ENCODE measurements around the gene SLN. TPM values are rescaled to one million over a fixed set of nuclear protein-coding genes. Genes with fewer than 3 reads are reported as not detected.

The SLN gene
- total RNA-seq, 2 donors from 2014 or later: not detected

- Histone ChIP-seq H3K9me3 (no peaks in the 10 kb centered on the region), H3K4me1 (no peaks in the 10 kb centered on the region), H3K9ac (ENCODE audit: low read depth in 2 of 2, low read length in 2 of 2) (no peak overlapping the region), H3K4me3 (no peak overlapping the region), H3K27ac (no peak overlapping the region), H3K36me3 (no peaks in the 10 kb centered on the region), H3K27me3 (no peaks in the 10 kb centered on the region)
- no peak for DNase-seq
- intact Hi-C loops (cut with DNase I): no loop called here
- no peak for TF ChIP-seq CTCF (IDR thresholded peaks at IDR 0.05)
Observed at GRCh38 chr11:107702723-107703122, 9.1 kb downstream of the SLN start.

GRCh38 chr11:107702109-107702660, 9.7 kb downstream of the SLN start:
- H3K27ac ChIP-seq: no peak overlapping the region
- intact Hi-C loops (cut with DNase I): no loop called here
- no peak for TF ChIP-seq CTCF (IDR thresholded peaks at IDR 0.05)
- no peak overlapping the region for H3K9ac ChIP-seq (ENCODE audit: low read depth in 2 of 2, low read length in 2 of 2)
- no peaks in the 10 kb centered on the region for H3K4me1 ChIP-seq
- no peaks in the 10 kb centered on the region for H3K9me3 ChIP-seq
- no peaks in the 10 kb centered on the region for H3K27me3 ChIP-seq
- no peak for DNase-seq
- no peaks in the 10 kb centered on the region for H3K36me3 ChIP-seq
- H3K4me3 ChIP-seq: no peak overlapping the region

- H3K4me3 ChIP-seq: no peak overlapping the region
- DNase-seq: no peak
- H3K4me1 ChIP-seq: no peaks in the 10 kb centered on the region
- H3K27me3 ChIP-seq: no peaks in the 10 kb centered on the region
- TF ChIP-seq CTCF (IDR thresholded peaks at IDR 0.05): no peak
- intact Hi-C loops (cut with DNase I): no loop called here
- no peaks in the 10 kb centered on the region for H3K36me3 ChIP-seq
- no peaks in the 10 kb centered on the region for H3K9me3 ChIP-seq
- no peak overlapping the region for H3K27ac ChIP-seq
- H3K9ac ChIP-seq (ENCODE audit: low read depth in 2 of 2, low read length in 2 of 2): no peak overlapping the region
Observed at GRCh38 chr11:107699371-107700285, 12.2 kb downstream of the SLN start.

GRCh38 chr11:107697291-107697690, 14.6 kb downstream of the SLN start:
- H3K4me1 ChIP-seq: no peaks in the 10 kb centered on the region
- no peak for TF ChIP-seq CTCF (IDR thresholded peaks at IDR 0.05)
- no peaks in the 10 kb centered on the region for H3K36me3 ChIP-seq
- H3K9me3 ChIP-seq: no peaks in the 10 kb centered on the region
- DNase-seq: no peak
- no peaks in the 10 kb centered on the region for H3K27me3 ChIP-seq
- no peak overlapping the region for H3K27ac ChIP-seq
- intact Hi-C loops (cut with DNase I): no loop called here
- no peak overlapping the region for H3K9ac ChIP-seq (ENCODE audit: low read depth in 2 of 2, low read length in 2 of 2)
- H3K4me3 ChIP-seq: no peak overlapping the region

GRCh38 chr11:107696140-107696539, 15.7 kb downstream of the SLN start:
- Histone ChIP-seq H3K27ac (no peak overlapping the region), H3K27me3 (no peaks in the 10 kb centered on the region), H3K4me1 (no peaks in the 10 kb centered on the region), H3K4me3 (no peak overlapping the region), H3K36me3 (no peaks in the 10 kb centered on the region), H3K9ac (ENCODE audit: low read depth in 2 of 2, low read length in 2 of 2) (no peak overlapping the region), H3K9me3 (no peaks in the 10 kb centered on the region)
- no peak for DNase-seq
- TF ChIP-seq CTCF (IDR thresholded peaks at IDR 0.05): no peak
- intact Hi-C loops (cut with DNase I): no loop called here

Data from colonic mucosa (tissue), 4 donors.